Endometrial microvascular endothelial cells (primary cell): ENCODE measurements around the gene SMARCD2. TPM values are rescaled to one million over a fixed set of nuclear protein-coding genes. Genes with fewer than 3 reads are reported as not detected.
"Not testable (repeated sequence)": the region's sequence is repeated elsewhere in the genome, so short reads cannot be mapped to it uniquely, and the experiment has no call there.

Experiments
- in situ Hi-C: cut with HindIII; loops from 2 replicates; pipeline ENCODE4 v1.10.0; 2017; ENCODE audit warnings: low sequenced_read_pairs, low pct_unique_long_range_greater_than_20kb; ENCODE audit errors: inconsistent ontology term
- total RNA-seq: library from RNA; depleted of rRNA; stranded (reverse); fragments of >200 nt; gene quantifications from one replicate; pipeline ENCODE4 v1.2.3, GENCODE V29; 2015; ENCODE audit errors: inconsistent ontology term

Gene SMARCD2
- total RNA-seq, 1 donor from 2014 or later, result 81.4 TPM

DNA sequence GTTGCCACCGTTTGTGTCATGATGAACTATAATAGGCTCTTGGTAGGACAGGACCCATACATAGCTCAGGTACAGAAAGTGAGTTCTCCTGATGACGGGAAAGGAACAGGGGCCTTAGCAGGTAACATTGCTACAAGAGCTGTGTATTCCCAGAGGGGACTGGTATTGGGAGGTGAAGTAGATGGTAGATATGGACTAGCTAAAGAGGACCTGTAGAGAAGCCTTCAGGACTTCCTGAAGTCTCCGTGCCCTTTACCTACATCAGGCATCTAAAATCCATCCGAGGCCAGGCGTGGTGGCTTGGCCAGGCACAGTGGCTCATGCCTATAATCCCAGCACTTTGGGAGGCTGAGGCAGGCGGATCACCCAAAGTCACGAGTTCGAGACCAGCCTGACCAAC, 12.7 kb upstream of the SMARCD2 start:
- in situ Hi-C loops, result no loop called here

DNA sequence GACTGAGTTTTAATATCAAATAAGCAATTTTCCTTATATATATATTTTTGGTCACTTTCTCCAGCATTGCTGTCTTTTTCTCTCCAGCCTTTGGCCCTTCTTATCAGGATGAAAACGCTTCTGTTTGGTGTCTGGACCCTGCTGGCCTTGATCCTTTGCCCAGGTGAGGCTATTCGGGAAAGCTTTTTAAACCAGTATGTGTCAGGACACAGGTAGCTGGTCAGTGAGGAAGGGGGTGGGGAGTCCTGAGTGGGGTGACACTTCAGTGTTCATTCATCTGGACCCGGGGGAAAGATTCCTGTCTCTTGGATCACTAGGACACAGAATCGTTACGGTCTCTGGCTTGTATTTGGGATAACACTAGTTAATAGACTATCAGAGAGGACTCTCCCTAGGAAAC, 12.2 kb upstream of the SMARCD2 start:
- in situ Hi-C loops, result no loop called here

DNA sequence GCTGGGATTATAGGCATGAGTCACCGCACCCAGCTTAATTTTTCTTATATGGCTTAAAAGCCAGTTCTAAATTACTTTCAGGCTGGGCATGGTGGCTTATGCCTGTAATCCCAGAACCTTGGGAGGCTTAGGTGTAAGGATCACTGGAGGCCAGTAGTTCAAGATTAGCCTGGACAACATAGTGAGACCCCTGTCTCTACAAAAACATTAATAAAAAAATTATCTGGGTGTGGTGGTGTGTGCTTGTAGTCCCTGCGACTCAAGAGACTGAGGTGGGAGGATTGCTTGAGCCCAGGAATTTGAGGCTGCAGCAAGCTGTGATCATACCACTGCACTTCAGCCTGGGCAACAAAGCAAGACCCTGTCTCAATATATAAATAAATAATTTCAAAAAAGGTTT, 10.8 kb upstream of the SMARCD2 start:
- in situ Hi-C loops, result no loop called here

DNA sequence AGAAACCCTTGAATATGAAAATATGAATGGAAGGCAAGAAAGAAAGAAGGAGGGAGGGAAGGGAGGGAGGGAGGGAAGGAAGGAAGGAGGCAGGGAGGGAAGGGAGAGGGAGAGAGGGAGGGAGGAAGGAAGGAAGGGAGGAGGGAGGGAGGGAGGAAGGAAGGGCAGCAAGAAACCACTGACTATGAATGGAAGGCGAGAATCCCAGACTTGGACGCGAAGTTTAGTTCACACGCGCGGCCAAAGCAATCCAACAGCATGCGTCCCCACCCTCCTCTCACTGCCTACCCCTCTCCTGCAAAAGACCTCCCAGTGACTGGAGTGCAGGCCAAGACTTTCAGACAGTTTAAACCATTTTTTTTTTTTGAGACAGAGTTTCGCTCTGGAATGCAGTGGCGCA, 7.9 kb upstream of the SMARCD2 start:
- in situ Hi-C loops, result no loop called here

DNA sequence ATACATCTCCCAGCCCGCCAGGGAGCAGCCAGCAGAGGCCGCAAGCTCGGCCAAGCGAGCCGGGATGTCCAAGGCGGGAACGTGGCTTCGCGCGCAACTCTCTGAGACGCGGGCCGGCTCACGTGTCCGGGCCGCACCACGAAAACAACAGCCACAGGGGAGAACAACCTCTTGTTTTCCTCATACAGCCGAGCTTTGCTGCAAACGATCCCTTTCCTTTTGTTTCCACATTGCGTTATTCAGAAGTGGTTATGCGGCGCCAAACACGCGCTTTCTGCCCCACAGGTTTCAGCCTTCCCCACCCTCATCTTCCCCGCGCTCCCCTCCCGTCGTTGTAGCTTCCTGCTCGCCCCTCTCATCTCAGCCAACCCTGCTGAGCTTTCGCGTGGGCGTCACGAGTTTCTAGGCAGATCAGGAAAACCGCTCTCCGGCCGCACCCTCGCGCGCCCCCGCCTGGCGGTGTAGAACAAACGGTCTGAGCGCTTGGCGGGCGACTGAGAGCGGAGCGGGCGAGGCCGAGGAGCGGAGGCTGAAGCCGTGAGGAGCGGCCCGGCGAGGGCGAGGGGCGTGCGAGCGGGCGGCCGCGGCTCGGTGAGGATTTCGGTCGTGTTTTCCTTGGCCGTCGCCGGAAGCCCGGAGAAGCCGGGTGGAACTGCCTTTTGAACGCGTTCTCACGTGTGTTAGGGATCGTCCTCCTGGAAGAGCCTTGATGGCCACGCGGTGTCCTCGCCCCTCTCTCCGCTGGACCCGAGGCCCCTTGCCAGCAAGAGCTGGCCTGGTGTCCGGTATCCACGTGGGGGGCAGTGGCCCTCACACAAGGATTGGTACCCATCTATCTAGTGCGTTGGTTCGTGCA, 6.6 kb upstream of the SMARCD2 start:
- in situ Hi-C loops, result no loop called here

DNA sequence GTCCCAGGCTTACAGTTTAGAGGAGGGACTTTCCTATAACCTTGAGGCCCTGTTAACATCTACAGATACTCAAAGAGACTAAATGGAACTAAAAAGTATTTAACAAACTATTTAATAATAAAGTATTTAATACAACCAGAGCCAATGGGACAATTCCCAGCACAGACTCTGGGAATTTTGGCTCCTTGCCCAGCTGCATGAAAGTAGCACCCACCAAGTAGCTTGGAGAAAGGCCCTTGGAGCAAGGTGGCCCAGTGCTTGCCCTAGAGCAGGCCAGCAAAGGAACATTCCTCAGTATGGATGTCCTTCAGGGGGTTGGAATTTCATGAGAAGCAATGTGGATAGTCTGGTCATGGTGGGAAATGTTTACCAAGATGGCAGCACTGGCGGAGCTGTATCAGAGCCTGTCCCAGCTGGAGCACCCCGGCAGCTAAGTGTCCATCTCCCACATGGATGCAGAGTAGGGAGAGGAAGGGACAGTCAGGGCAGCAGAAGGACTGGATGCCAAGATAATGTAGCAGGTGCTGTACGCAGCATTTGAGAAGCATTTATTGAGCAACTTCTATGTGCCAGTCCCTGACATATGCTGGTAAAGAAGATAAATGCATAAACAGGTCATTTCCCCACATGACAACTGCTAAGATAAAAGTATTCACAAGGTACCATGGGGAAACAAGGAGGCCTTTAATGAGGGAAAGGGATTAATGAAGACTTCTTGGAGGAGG, 5.2 kb upstream of the SMARCD2 start:
- in situ Hi-C loops, result no loop called here

DNA sequence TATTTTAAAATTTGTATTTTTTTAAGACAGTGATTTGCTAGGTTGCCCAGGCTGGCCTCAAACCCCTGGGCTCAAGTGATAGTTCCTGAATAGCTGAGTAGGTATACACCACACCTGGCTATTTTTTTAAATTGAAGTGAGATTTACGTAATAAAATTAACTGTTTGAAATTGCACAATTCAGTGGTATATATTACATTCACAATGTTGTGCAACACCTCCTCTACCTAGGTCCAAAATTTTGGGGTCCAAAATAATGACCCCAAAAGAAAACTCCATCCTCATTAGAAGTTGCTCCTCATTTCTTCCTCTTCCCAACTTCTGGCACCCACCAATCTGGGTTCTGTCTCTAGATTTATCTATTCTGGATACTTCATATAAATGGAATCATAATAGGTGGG, 3.0 kb upstream of the SMARCD2 start:
- in situ Hi-C loops, result no loop called here

DNA sequence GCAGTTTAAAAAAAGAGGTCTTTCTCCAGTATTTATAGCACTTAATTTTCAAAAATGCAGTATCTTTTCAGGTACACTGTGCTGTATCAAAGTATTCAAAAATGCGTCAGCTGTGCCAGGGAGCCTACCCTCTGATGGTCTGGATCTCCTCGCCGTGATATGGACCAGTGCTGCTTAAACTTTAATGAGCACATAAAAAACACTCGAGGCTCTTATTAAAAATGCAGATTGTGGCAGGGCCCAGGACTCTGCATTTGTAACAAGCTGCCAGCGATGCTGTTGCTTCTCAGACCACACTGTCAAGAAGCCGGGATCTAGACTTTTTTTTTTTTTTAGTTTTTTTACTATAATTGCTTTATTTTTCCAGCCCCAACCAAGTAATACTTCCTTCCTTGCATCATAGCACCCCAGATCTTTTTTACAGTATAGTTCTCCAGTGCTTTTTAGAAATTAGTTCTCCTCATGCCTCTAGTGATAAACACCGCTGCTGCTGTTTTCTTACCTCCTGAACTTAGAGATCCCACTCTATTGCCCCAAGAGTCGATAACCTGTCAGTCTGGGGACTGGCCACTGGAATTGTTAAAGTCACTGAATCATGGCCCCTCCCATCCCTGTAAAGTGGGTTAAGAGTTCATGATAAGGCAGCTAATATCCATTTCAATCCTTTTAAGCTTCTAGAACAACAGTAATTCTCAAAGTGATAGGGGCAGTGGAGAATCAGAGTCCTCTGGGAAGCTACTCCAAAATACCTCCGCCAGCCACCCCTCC, 1.6 kb upstream of the SMARCD2 start:
- in situ Hi-C loops, result no loop called here

DNA sequence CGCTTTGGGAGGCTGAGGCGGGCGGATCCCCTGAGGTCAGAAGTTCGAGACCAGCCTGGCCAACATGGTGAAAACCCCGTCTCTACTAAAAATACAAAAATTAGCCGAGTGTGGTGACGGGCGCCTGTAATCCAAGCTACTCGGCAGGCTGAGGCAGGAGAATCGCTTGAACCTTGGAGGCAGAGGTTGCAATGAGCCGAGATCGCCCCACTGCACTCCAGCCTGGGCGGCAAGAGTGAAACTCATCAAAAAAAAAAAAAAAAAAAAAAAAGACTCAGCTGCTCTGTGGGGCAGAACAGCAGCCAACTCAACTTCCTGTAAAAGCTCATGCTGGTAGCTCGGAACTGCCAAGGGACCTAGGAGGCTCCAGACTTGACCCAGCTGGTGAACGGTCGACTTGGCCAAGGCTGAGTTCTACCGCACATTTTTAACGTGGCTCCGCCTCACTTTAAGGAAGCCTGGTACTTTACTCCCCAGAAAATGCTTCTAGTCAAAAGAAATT, 953 bp upstream of the SMARCD2 start:
- in situ Hi-C loops, result not testable (repeated sequence)

DNA sequence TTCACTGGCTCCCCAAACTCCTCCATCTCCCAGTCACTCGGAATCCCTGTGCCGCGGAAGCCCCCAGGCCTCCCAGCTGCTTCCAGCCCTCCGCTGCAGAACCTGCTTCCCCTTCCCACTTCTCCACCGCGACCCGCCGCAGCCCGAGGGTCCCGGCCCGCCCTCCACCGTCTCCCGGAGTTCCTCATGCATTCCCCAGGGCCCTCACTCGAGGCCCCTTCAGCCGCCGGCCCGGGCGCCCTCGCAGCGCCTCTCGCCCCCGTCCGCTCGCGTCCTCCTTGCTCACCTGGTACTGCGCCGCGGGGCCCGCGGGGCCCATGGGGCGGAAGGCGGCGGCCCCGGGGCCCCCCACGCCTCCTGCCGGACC, 329 bp downstream of the SMARCD2 start:
- in situ Hi-C loops, result no loop called here

DNA sequence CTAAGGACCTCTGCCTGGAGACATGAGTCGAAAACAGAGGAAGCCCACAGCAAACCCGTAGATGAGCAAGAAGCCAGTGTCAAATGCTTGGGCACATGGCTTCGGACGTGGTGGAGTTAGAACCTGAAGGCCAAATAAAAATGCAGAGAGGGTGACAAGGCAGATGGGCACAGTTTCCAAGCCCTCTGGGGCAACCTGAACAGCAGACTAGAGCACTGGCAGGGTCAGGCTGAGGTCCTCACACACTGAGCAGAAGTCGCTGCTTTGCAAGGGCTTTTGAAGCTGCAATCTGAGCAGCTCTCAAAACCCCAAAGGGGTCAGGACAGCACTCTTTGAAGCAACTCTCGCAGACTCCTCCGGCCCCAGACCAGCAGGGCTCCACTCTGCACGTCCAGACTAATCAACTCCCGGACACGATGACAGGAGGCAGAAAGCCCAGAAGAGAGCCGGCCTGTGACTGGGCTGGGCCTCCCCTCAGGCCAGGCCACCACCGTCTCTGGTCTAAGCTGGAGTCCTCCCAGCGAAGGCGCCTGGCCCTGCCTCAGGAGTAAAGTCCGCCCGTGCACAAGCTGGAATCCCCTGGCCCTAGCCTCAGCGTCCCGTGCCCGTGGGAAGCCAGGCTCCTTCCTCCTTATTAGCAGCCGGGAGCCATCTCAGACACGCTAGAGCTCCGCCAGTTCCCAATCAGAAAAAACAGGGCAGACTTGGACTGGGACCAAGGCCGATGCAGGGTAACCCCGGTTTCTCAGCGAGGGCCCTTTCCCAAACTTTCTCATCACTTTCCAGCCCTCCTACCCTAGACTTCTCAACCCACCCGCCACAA, 924 bp downstream of the SMARCD2 start:
- in situ Hi-C loops, result no loop called here

DNA sequence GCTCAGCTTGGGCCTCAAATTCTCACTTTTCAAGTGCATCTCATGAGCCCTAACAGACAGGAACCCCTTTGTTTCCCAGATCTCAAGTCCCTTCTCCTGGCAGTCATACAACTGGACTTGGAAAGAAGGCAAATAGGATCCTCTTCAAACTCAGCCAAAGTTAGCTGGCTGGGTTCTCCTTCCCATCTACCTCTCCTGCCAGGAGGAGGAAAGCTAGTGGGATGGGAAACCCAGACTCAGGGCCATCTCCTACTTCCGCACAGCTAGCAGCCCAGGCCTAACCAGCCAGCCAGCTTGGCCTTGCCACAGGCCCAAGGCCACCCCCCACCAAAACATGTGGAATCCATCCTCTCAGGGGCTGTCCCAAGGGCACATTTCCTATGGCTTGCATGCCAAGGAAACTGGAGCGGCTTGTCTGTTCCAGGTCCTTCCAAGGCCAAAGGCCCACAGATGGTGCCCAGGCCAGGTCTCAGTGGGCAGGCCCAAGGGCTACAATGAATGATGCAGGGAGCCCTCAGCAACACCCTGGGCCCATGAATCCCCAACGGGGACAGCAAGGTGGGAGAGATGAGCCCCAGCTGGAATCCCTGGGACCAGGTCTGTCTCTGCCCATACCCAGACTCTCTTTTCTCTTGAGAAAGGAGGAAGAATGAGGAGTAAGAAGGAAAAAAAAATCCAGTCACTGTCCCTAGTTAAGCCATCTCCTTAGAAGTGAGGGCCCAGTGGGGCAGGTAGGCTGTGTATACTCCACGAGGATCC, 1.7 kb downstream of the SMARCD2 start:
- in situ Hi-C loops, result no loop called here

DNA sequence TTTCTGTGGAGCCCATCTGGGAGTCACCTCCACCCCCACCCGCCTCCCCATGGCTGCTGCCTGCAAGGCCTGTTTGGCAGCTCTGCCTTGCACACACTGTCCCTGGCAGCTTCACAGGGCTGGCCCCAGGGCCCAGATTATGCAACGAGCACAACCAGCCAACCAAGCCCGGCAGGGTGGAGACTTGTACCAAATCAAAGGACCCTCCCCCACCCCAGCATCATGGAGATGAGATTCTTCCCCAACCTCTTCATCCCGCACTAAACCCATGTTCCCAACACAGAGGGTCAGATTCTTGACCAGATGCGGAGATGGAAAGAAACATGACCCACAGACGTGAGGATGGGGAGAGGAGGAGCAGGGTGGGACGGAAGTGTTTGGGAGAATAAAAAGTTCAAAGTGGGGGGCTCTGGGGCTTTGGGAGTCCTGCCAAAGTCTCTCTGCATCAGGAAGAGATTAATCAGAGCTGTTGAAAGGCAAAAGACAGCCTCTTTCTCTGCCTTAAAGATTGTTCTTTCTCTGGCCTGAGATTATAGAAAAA, 3.8 kb downstream of the SMARCD2 start:
- in situ Hi-C loops, result no loop called here

DNA sequence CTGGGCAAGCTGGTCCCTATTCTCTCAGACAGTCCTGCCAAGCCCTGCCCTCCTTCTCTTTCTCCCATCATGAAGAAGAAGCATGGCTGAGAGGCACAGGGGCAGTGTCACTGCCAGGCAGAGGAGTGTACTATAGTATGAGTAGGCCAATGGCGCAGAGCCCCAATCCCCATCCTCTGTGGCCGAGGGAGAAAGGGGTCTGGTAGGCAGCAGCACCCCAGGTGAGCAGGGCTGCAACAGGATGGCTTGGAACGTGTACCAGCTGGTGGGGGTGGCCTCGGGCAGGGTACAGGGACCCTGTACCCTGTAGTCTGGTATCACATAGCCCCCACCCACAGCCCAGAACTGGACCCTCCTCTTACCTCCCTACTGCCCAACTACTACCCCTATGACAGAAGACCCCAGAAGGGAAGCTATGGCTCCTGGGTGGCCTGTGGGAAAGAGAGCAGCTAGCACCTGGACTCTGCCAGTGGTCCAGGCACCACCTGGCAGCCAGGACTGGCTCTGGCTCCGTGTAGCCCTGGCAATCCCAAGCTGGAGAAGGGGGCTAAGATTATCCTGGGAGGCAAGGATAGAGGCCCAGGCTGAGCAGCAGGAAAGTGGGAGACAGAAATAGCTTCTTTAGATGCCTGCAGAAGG, 4.4 kb downstream of the SMARCD2 start:
- in situ Hi-C loops, result no loop called here

DNA sequence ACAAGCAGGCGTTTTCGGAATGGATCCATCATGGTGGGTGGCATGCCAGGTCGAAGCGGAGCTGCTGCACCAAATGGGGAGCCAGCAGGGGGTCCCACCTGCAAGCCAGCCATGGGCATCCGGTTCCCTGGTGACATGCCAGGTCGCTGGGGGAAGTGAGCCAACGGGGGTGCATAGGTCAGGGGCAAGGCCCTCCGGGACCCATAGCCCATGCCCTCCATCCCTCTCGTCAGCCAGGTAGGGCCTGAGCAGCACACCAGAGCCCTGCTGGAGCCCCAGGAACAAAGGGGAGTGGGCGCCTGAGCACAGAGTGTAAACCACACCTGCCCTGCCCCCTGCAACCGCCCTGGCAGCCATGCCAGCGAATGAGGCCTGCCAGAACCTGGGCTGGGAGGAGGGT, 5.0 kb downstream of the SMARCD2 start:
- in situ Hi-C loops, result no loop called here

DNA sequence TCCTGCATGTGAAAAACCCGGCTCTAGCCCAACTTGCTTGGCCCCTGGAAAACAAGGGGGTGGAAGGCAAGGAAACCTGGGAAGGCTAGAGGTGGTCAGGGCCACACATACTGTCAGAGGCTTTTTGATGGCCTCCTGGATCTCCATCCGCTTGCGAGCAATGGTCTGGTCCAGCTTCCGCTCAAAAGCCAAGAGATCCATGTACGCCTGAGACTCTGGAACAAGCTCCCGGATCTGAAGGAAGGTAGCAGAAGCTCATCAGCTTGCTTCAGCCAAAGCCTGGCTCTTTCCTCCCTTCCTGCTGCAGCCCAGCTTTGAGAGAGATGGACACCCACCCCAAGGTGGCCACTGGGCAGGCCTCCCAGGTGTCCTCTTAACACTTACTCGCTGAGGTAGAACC, 5.7 kb downstream of the SMARCD2 start:
- in situ Hi-C loops, result no loop called here

DNA sequence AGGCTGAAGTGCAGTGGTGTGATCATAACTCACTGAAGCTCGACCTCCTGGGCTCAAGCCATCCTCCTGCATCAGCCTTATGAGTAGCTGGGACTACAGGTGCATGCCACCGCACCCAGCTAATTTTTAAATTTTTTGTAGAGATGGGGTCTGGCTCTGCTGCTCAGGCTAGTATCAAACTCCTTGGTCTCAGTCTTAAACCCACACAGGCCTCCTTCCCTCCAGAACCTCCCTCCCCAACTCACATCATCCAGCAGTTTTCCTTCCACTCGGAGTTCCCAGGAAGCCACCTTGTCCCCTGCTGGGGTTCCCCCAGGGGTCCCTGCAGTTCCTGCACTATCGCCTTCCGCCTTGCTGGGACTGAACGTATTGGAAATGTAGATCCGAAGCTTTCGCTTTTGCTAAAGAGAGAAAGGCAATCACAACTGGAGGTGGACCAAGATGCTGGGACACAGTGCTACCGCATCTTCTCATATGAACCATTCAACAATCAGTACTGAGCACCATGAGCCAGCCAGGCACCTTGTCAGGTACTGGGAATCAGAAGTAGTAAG, 7.2 kb downstream of the SMARCD2 start:
- in situ Hi-C loops, result no loop called here
